ENCODE results near the gene THAP9.

The THAP9 gene

DNA sequence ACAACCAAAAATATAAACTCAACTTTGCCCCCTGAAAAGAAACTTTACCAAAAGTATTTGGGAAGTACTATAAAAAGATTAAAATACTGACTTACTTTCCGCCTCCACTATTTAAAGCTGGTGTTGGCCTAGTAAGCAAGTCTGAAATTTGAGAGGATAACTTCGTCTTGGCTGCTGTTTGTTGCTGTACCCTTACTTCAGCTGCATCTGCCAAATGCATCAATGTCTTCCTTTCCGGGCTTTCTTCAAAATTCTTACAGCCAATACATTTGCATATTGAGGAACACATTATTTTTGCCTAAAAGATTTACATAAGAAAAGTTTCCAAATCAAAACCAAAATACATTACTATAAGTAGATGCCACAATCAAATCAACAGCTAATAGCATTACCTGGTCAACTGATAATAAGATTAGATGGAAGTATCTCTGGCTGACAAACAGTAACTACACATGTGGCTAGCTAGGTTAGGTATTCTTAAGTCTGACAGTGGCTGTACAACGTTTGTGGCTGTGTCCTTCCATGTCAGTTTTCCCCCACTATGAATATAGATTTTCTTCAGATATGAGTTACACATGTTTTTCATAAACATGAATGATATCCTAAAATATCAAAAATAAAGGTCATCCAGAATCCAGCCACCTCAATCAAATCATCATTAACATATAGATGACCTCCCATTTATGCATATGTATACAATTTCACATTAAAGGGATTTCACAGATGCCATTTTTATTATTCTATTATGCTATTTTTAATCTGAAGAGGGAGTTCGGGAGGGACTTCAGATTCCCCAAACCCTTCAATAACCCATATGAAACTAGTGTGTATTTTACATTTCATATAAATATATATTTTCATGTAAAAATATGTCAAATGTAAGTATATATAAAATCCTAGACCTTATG, 30.6 kb downstream of the THAP9 start:
- TF ChIP-seq, protein P1, sequence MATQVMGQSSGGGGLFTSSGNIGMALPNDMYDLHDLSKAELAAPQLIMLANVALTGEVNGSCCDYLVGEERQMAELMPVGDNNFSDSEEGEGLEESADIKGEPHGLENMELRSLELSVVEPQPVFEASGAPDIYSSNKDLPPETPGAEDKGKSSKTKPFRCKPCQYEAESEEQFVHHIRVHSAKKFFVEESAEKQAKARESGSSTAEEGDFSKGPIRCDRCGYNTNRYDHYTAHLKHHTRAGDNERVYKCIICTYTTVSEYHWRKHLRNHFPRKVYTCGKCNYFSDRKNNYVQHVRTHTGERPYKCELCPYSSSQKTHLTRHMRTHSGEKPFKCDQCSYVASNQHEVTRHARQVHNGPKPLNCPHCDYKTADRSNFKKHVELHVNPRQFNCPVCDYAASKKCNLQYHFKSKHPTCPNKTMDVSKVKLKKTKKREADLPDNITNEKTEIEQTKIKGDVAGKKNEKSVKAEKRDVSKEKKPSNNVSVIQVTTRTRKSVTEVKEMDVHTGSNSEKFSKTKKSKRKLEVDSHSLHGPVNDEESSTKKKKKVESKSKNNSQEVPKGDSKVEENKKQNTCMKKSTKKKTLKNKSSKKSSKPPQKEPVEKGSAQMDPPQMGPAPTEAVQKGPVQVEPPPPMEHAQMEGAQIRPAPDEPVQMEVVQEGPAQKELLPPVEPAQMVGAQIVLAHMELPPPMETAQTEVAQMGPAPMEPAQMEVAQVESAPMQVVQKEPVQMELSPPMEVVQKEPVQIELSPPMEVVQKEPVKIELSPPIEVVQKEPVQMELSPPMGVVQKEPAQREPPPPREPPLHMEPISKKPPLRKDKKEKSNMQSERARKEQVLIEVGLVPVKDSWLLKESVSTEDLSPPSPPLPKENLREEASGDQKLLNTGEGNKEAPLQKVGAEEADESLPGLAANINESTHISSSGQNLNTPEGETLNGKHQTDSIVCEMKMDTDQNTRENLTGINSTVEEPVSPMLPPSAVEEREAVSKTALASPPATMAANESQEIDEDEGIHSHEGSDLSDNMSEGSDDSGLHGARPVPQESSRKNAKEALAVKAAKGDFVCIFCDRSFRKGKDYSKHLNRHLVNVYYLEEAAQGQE (IDR thresholded peaks at IDR 0.05; ENCODE audit: insufficient read depth in 1 of 2, low read depth in 2 of 2, low read length in 2 of 2) = no peak

GRCh38 chr4:82934441-82934840, 33.9 kb downstream of the THAP9 start:
- TF ChIP-seq SIN3A (IDR thresholded peaks at IDR 0.05; ENCODE audit: borderline replicate concordance, insufficient read depth, low read length) (no peak), FOXP2 (optimal IDR thresholded peaks at IDR 0.05; ENCODE audit: borderline replicate concordance, extremely low read depth, extremely low read length, insufficient read depth) (no peak)
- TF ChIP-seq, protein P1 (IDR thresholded peaks at IDR 0.05; ENCODE audit: insufficient read depth in 1 of 2, low read depth in 2 of 2, low read length in 2 of 2) = no peak

- TF ChIP-seq FOXP2 (optimal IDR thresholded peaks at IDR 0.05; ENCODE audit: borderline replicate concordance, extremely low read depth, extremely low read length, insufficient read depth) (no peak), SIN3A (IDR thresholded peaks at IDR 0.05; ENCODE audit: borderline replicate concordance, insufficient read depth, low read length) (no peak), TAF1 (IDR thresholded peaks at IDR 0.05; ENCODE audit: borderline replicate concordance, insufficient read depth, low read length) (no peak)
- TF ChIP-seq, protein P1 (IDR thresholded peaks at IDR 0.05; ENCODE audit: insufficient read depth in 1 of 2, low read depth in 2 of 2, low read length in 2 of 2) = no peak
Observed at GRCh38 chr4:82939414-82939813, 38.9 kb downstream of the THAP9 start.

- TF ChIP-seq POLR2AphosphoS5 (IDR thresholded peaks at IDR 0.05; ENCODE audit: low read depth, low read length) = no peak
- TF ChIP-seq TAF1 (IDR thresholded peaks at IDR 0.05; ENCODE audit: borderline replicate concordance, insufficient read depth, low read length) = no peak
- TF ChIP-seq, protein P1 (IDR thresholded peaks at IDR 0.05; ENCODE audit: insufficient read depth in 1 of 2, low read depth in 2 of 2, low read length in 2 of 2) = no peak
- no peak for TF ChIP-seq FOXP2 (optimal IDR thresholded peaks at IDR 0.05; ENCODE audit: borderline replicate concordance, extremely low read depth, extremely low read length, insufficient read depth)
- no peak for TF ChIP-seq SIN3A (IDR thresholded peaks at IDR 0.05; ENCODE audit: borderline replicate concordance, insufficient read depth, low read length)
Observed at GRCh38 chr4:82947498-82947897, 47.0 kb downstream of the THAP9 start.
